GM23338 (cell line): ENCODE measurements around the gene ATP13A4. TPM values are rescaled to one million over a fixed set of nuclear protein-coding genes. Genes with fewer than 3 reads are reported as not detected.

ENCODE experiments used
- ATAC-seq: fragments of 200-7000 bp; cut with Tn5 transposase; 3 replicates; pipeline ENCODE4 v1.9.1; 2020
- DNase-seq: peaks from one replicate; pipeline ENCODE4 v3.0.0-alpha.2; 2015; ENCODE audit warnings: low spot score
- H2AFZ ChIP-seq: fragments of 200-600 bp; sonication (generic); 2 replicates; pipeline ENCODE4 v1.8.0; 2016; ENCODE audit warnings: antibody characterized with exemption, mild to moderate bottlenecking, moderate library complexity
- H3F3A ChIP-seq: fragments of 200-600 bp; sonication (generic); replicated peaks from 2 replicates; pipeline ENCODE4 v1.8.0; 2017; ENCODE audit warnings: antibody characterized with exemption, mixed run types, low read depth
- H3K27ac ChIP-seq: fragments of 200-600 bp; sonication (generic); 2 replicates; pipeline ENCODE4 v1.6.1; 2016; ENCODE audit warnings: low read depth
- H3K27me3 ChIP-seq: fragments of 200-600 bp; sonication (generic); 2 replicates; pipeline ENCODE4 v1.8.0; 2016; ENCODE audit warnings: mild to moderate bottlenecking, mixed run types, moderate library complexity; ENCODE audit not compliant: insufficient read depth
- H3K36me3 ChIP-seq: fragments of 200-600 bp; sonication (generic); 2 replicates; pipeline ENCODE4 v1.8.0; 2016; ENCODE audit warnings: mild to moderate bottlenecking; ENCODE audit not compliant: insufficient read depth
- H3K4me1 ChIP-seq: fragments of 200-600 bp; sonication (generic); 2 replicates; pipeline ENCODE4 v1.8.0; 2016; ENCODE audit warnings: mild to moderate bottlenecking, moderate library complexity; ENCODE audit not compliant: insufficient read depth
- H3K4me2 ChIP-seq: fragments of 200-600 bp; sonication (generic); 2 replicates; pipeline ENCODE4 v1.7.1; 2017; ENCODE audit warnings: mixed run types
- H3K4me3 ChIP-seq: fragments of 200-600 bp; sonication (generic); 2 replicates; pipeline ENCODE4 v1.6.1; 2016; ENCODE audit warnings: mixed run types
- H3K79me2 ChIP-seq: fragments of 200-600 bp; sonication (generic); replicated peaks from 2 replicates; pipeline ENCODE4 v1.8.0; 2017; ENCODE audit warnings: mild to moderate bottlenecking; ENCODE audit not compliant: insufficient read depth
- H3K9me2 ChIP-seq: fragments of 200-600 bp; sonication (generic); 2 replicates; pipeline ENCODE4 v1.8.0; 2017; ENCODE audit not compliant: insufficient read depth
- H4K20me1 ChIP-seq: fragments of 200-600 bp; sonication (generic); replicated peaks from 2 replicates; pipeline ENCODE4 v1.8.0; 2017; ENCODE audit warnings: mild to moderate bottlenecking; ENCODE audit not compliant: insufficient read depth
- H3K27ac Mint-ChIP-seq: 2 replicates; pipeline ENCODE4 v1.8.0; 2020; ENCODE audit warnings: inconsistent platforms, mild to moderate bottlenecking, moderate library complexity, mixed read lengths
- H3K27me3 Mint-ChIP-seq: 3 replicates; pipeline ENCODE4 v1.8.0; 2022; ENCODE audit warnings: low read depth, mild to moderate bottlenecking, moderate library complexity, mixed read lengths, inconsistent platforms; ENCODE audit not compliant: insufficient read depth, poor library complexity
- H3K36me3 Mint-ChIP-seq: 3 replicates; pipeline ENCODE4 v1.8.0; 2021; ENCODE audit warnings: low read depth, mild to moderate bottlenecking, inconsistent platforms, moderate library complexity, mixed read lengths
- H3K4me1 Mint-ChIP-seq: 3 replicates; pipeline ENCODE4 v1.8.0; 2020; ENCODE audit warnings: mild to moderate bottlenecking, inconsistent platforms, mixed read lengths
- H3K4me3 Mint-ChIP-seq: 3 replicates; pipeline ENCODE4 v1.8.0; 2021; ENCODE audit warnings: moderate library complexity, mild to moderate bottlenecking, inconsistent platforms, mixed read lengths
- H3K9me3 Mint-ChIP-seq: 3 replicates; pipeline ENCODE4 v1.8.0; 2020; ENCODE audit warnings: moderate library complexity, mild to moderate bottlenecking, inconsistent platforms, mixed read lengths
- CREB1 ChIP-seq: fragments of 250-450 bp; sonication (Bioruptor Pico); IDR thresholded peaks from 2 replicates; pipeline ENCODE4 v1.5.0; 2020; ENCODE audit warnings: low read depth, mild to moderate bottlenecking, moderate library complexity
- CTCF ChIP-seq, 2 experiments: fragments of 200-600 bp in 1 of 2; sonication (generic) in 1 of 2; conservative IDR thresholded peaks; 2 replicates each; pipeline versions ENCODE4 v1.5.1 to v1.6.1; 2016 to 2017; ENCODE audit warnings: antibody characterized with exemption in 2 of 2, low read depth in 2 of 2, mild to moderate bottlenecking in 2 of 2, moderate library complexity in 1 of 2
- ETS1 ChIP-seq: IDR thresholded peaks from 2 replicates; pipeline ENCODE4 v1.6.1; 2016; ENCODE audit warnings: antibody characterized with exemption
- EZH2 ChIP-seq: fragments of 200-600 bp; sonication (generic); IDR thresholded peaks from one replicate; pipeline ENCODE4 v1.8.0; 2017; ENCODE audit warnings: antibody characterized with exemption, mild to moderate bottlenecking, low read depth; ENCODE audit not compliant: unreplicated experiment
- EZH2phosphoT487 ChIP-seq: fragments of 200-600 bp; sonication (generic); IDR thresholded peaks from one replicate; pipeline ENCODE4 v1.8.1; 2018; ENCODE audit warnings: antibody characterized with exemption; ENCODE audit not compliant: unreplicated experiment
- JUNB ChIP-seq: IDR thresholded peaks from one replicate; pipeline ENCODE4 v1.6.1; 2016; ENCODE audit warnings: antibody characterized with exemption; ENCODE audit not compliant: unreplicated experiment
- NANOG ChIP-seq: IDR thresholded peaks from 2 replicates; pipeline ENCODE4 v1.6.1; 2016; ENCODE audit warnings: antibody characterized with exemption, borderline replicate concordance
- POLR2AphosphoS5 ChIP-seq: IDR thresholded peaks from 2 replicates; pipeline ENCODE4 v1.6.1; 2016; ENCODE audit warnings: antibody characterized with exemption, low read depth
- REST ChIP-seq: IDR thresholded peaks from one replicate; pipeline ENCODE4 v1.6.1; 2018; ENCODE audit warnings: antibody characterized with exemption; ENCODE audit not compliant: unreplicated experiment
- STAT1 ChIP-seq: IDR thresholded peaks from one replicate; pipeline ENCODE4 v1.6.1; 2016; ENCODE audit warnings: antibody characterized with exemption; ENCODE audit not compliant: unreplicated experiment
- ZNF114 ChIP-seq: fragments of 250-450 bp; sonication (Bioruptor Pico); IDR thresholded peaks from 2 replicates; pipeline ENCODE4 v1.5.0; 2020; ENCODE audit warnings: mild to moderate bottlenecking, moderate library complexity
- ZNF331 ChIP-seq: fragments of 250-450 bp; sonication (Bioruptor Pico); IDR thresholded peaks from 2 replicates; pipeline ENCODE4 v1.5.0; 2020; ENCODE audit warnings: low read depth, mild to moderate bottlenecking, moderate library complexity
- ZNF462 ChIP-seq: fragments of 250-450 bp; sonication (Bioruptor Pico); IDR thresholded peaks from 2 replicates; pipeline ENCODE4 v1.5.0; 2020; ENCODE audit warnings: mild to moderate bottlenecking, moderate library complexity
- polyA plus RNA-seq: library from polyadenylated mRNA; unstranded; fragments of >200 nt; fragmentation: Nextera tagmentation; extraction: Ambion mirVana; gene quantifications from 2 replicates; pipeline ENCODE4 v1.2.1, GENCODE V29; 2016
- total RNA-seq: library from RNA; depleted of rRNA; stranded (reverse); fragments of >200 nt; shearing (Covaris generic); gene quantifications from 2 replicates; pipeline ENCODE4 v1.2.3, GENCODE V29; 2014

Gene ATP13A4
- total and polyA plus RNA-seq, 2 experiments from 2014 or later: not detected

- ATAC-seq: no peak
- DNase-seq: no peak
Observed at GRCh38 chr3:193396451-193397244, 158.0 kb downstream of the ATP13A4 start.

More at GRCh38 chr3:193396451-193397244, 158.0 kb downstream of the ATP13A4 start:
- Histone ChIP-seq H3K27me3 (no peaks in the 10 kb centered on the region), H2AFZ (no peak overlapping the region), H4K20me1 (no peaks in the 10 kb centered on the region), H3K36me3 (no peaks in the 10 kb centered on the region), H3K4me3 (no peak overlapping the region), H3F3A (no peaks in the 10 kb centered on the region), H3K4me1 (no peaks in the 10 kb centered on the region), H3K4me2 (no peak overlapping the region), H3K27ac (no peak overlapping the region), H3K79me2 (no peaks in the 10 kb centered on the region), H3K9me2 (peaks cover 16% of the 10 kb centered on the region; the same call in 1 of the 2 replicates)
- Mint-ChIP-seq H3K27ac (no peak overlapping the region), H3K27me3 (peaks cover 3% of the 10 kb centered on the region), H3K36me3 (no peaks in the 10 kb centered on the region; the same call in 1 of the 3 replicates), H3K4me1 (peaks cover 2% of the 10 kb centered on the region; the same call in 1 of the 3 replicates), H3K4me3 (no peak overlapping the region), H3K9me3 (peaks cover 4% of the 10 kb centered on the region; the same call in 1 of the 3 replicates)
- TF ChIP-seq ETS1 (no peak), ZNF114 (CRISPR knock-in tag) (no peak), JUNB (no peak), ZNF331 (CRISPR knock-in tag) (no peak), CTCF (conservative IDR thresholded peaks at IDR 0.05; ENCODE audit: low read depth in 2 of 2) (no peak), CREB1 (CRISPR knock-in tag) (no peak), EZH2phosphoT487 (no peak), EZH2 (no peak), REST (no peak), STAT1 (no peak), NANOG (no peak), POLR2AphosphoS5 (no peak), ZNF462 (no peak)
